Measurements from ENCODE around the gene WWP2.

- TF ChIP-seq POLR2A (IDR thresholded peaks at IDR 0.05) = no peak
- TF ChIP-seq CTCF (IDR thresholded peaks at IDR 0.05) = no peak
Measured at GRCh38 chr16:69787883-69788282, 25.8 kb downstream of the WWP2 start.

Data from tibial nerve (tissue), 3 donors.